ENCODE results near the gene ERCC6.

The ERCC6 gene

DNA sequence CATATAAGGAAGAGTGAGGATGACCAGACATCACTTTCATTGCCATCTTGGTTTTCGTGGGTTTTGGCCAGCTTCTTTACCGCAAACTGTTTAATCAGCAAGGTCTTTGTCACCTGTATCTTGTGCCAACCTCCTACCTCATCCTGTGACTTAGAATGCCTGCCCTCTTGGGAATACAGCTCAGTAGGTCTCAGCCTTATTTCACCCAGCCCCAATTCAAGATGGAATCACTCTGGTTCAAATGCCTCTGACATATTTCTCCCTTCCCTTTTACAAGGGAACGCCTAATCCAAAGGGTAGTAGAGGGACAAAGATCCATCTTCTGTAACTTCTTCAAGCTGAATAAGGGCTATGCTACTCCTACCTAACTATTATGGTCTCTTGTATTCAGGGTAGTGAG, 4.7 kb upstream of the ERCC6 start:
- no peak for DNase-seq

GRCh38 chr10:49542353-49542752, 3.4 kb upstream of the ERCC6 start:
- no peak for DNase-seq

DNA sequence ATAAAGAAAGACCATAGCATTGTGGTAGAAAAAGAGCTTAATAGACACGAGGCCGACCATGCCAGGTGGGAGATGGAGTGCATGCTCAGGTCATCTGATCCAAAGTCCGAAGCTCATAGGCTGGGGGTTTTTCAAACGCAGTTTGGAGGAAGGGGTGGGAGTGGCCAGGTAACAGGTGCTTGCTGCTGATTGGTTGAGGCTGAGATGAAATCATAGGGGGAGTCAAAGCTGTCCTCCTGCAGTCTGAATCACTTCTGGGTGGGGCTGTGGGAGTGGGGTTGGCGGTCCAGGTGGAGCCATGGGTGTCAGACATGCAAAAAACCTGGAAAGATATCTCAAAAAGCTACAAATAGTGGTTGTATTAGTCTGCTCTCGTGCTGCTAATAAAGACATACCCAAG, 2.8 kb upstream of the ERCC6 start:
- DNase-seq, result no peak

DNA sequence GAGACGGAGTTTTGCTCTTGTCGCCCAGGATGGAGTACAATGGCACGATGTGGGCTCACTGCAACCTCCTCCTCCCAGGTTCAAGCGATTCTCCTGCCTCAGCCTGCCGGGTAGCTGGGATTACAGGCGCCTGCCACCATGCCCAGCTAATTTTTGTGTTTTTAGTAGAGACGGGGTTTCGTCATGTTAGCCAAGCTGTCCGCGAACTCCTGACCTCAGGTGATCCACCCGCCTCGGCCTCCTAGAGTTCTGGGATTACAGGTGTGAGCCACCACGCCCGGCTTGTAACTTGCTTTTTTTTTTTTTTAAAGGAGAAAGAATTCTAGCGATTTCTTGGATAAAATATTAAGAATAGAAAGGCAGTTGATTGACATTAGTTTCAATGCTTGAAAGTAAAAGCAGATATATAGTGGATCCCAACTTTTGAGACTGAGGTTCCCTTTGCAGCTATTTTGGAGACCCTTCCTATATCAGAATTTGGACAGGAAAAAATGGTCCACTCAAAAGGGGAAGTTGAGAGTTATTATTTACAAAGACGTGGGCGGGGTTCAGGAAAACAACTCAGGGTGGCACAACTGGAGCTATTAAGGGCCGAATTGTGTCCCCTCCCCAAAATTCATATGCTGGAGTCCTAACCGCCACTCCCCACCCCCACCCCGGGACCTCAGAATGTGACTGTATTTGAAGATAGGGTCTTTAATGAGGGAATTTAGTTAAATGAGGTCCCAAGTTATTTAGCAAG, 1.3 kb upstream of the ERCC6 start:
- no peak for DNase-seq

DNA sequence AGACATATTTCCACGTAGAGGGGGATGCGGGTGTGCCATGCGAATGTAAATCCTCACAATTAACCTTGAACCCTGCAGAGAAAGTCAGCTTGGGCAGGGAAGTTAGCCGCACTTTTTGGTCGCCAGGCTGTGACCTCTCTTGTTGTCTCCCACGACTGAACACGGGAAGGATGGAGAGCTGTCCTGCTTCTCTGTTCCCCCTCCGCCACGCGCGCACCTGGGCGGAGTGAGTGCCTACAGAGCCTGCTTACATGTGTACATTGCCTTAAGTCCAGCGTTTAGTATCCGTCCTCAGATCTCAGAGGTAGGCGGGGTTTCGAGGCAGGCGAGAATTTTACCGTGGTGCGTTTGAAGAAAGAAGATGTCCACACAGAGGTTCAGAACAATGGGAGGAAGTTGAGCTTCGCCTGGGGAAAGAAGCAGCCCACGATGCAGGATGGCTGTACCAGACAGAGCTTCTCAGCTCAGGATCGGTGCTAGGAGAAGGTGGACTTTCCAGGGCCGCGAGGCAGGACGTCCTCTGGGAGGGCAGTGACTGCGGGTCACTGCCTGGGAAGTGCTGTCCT, 482 bp upstream of the ERCC6 start:
- peak in 1 of 2 experiments; percentile 38 for DNase-seq

GRCh38 chr10:49534670-49535381, 4.1 kb downstream of the ERCC6 start:
- DNase-seq, result peak in 1 of 2 experiments; percentile 2

DNA sequence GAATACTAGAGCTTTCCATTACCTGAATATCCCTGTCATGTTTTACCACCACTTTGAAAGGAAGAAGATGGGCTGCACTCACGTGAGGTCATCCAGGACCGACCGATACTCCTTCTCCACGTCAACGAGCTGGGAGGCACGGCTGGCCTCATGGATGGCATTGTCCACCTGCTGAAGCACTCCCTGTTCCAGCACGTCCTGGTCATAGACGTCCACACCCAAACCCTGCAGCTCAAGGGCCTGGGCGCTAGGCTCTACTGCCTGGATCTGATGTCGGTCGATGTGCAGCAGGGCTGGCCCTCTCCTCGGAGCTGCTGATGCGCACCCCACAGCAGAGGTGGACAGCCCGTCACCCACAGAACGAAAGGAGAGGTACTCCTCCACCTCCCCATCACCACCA, 6.5 kb downstream of the ERCC6 start:
- no peak for DNase-seq

GRCh38 chr10:49528977-49529506, 9.9 kb downstream of the ERCC6 start:
- DNase-seq, result no peak

DNA sequence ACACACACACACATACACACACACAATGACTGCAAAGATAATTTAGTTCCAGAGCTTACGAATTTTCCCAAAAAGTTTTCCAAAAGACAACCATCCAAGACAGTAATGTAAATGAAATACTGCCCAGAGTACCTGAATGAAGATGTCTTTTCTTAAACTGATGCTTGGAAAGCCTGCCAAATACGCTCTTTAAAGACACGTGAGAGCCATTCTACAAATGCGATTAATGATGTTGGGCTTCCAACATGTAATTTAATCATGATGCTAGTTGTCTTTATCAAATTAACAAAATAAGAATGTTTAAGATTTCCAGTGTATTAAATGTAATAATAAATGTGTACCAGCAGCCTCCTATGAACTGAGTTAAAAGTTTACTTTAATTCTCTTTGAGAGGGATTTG, 11.1 kb downstream of the ERCC6 start:
- no peak for DNase-seq

DNA sequence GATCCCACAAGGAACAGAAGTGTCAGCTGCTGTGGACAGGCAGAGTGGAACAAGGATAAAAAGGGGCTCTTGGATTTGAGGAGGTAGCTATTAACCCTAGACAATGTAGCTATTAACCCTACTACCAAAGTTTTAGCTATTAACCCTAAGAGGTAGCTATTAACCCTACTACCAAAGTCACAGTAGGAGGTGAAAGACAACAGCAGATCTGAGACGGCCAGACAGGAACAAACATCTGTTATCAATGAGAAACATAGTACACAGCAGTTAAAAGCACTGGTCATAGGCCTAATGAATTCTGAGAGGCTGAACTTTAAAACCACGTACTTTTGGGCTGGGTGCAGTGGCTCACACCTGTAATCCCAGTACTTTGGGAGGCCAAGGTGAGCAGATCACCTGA, 11.9 kb downstream of the ERCC6 start:
- no peak for DNase-seq

DNA sequence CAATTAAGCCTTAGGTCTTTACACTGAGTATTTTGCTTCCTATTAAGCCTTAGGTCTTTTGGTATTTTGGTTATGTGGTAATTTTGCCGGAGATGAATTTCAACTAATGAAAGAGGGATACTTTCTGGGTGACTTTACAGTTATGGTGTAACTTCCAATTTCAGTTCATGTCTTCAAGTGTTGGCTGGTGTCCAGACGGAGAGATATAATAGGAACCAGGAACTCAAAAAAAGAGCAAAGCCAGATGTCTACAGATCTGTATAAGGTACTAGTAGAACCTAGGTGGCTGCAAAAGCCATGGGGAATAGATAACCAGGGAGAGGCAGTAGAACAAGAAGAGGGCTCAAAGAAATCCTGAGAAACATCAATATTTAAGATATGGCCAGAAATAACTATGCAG, 12.3 kb downstream of the ERCC6 start:
- DNase-seq, result no peak

DNA sequence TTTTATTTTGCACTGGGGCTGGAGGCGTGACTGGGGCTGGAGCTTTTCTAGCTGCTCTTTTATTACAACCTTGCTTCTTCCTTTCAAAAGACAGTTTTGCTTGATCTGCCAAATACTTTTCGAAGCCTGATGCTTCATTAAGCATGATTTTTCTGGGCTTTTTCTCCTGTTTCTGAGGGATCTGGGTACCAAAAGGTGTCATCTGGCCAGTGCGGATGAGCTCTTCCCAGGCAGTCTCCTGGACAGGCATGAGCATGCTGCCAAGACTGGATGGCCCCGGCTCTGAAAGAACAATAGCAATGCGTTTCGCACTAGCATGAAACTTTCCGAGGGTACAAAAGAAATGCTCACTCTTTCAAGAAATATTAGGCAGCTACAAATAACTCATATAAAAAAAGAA, 14.4 kb downstream of the ERCC6 start:
- DNase-seq, result no peak

DNA sequence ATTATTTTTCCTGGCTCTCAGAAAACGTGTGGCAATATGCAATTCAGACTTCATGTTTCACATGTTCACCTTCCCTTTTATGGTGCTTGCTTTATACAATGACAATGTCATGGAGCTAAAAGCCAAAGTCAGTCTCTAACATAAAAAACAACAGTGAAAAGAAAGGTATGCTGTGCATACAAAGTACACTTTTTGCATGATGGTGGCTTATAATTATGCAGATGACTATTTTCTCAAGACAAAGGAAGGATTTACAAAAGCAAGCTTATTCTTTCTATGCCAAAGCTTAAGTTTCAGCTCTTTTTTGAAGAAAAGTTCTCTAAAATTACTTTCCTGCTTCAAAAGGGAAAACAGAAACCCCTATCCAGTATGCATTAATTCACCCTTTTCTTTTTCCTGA, 15.6 kb downstream of the ERCC6 start:
- no peak for DNase-seq

DNA sequence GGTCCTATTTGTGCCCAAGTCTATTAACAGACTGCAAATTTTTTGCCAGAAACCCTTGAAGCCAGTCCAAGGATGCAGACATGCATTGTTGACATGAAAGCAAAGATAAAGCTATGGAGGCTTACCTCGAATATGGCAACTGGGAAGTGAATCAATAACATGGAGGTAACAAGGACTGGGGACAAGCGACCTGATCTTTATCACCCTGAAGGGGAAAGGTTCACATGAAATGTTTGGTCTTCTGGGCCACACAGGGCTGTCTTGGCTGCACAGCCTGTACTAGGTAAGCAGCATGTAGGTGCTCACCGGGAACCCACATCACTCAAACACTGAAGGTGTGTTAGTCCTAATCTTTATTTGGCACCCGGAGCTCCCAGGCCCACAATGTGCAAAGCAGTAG, 17.9 kb downstream of the ERCC6 start:
- DNase-seq, result no peak

DNA sequence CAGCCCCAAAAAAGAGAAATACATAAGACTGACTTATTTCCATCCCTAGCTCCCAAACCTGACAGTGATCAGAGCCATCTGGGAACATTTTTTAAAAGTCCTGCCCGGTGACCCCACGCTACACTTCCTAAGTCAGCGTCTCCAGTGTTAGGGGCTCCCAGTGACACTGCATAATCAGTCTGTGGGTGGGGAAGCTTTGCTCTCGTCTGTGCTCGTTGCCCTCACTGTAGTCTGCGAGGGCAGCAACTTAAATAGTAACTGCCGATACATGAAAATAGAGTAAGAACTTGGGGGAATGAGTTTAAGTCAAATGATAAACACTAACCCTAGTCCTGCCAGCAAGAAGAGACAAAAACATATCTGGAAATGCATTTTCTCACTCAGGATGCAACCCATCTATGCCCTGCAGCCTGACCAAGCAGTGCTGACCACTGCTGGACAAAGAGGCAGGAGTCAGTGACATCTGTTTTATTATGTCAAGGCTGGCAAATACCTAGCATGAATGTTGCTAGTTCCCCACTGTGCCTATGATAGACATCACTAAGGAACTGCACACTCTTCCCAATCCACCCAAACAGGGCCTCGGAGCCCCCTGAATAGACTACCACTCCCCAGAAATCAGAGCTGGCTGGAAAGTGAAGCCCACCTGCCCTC, 18.7 kb downstream of the ERCC6 start:
- no peak for DNase-seq

DNA sequence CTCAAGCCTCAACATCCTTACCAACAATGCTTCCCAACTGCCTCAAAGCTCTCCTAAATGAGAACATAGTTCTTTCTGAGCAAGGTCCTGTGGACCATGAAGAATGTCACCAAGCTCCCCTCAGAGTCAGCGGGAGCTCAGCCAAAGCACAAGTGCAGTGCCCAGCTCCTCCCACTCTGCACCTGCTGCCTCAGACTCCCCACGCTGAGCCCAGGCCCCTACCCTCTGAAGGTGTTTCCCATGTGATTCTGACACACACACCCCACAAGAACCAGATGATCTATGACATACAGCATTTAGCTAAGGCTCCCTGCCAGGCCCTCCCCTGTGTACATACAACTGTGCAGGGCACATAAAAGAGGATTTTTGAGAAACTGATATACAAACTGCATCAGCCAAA, 19.2 kb downstream of the ERCC6 start:
- no peak for DNase-seq

GRCh38 chr10:49518982-49519578, 19.8 kb downstream of the ERCC6 start:
- peak in 1 of 2 experiments; percentile 54 for DNase-seq

- no peak for DNase-seq
Measured at GRCh38 chr10:49518566-49518965, 20.4 kb downstream of the ERCC6 start.

DNA sequence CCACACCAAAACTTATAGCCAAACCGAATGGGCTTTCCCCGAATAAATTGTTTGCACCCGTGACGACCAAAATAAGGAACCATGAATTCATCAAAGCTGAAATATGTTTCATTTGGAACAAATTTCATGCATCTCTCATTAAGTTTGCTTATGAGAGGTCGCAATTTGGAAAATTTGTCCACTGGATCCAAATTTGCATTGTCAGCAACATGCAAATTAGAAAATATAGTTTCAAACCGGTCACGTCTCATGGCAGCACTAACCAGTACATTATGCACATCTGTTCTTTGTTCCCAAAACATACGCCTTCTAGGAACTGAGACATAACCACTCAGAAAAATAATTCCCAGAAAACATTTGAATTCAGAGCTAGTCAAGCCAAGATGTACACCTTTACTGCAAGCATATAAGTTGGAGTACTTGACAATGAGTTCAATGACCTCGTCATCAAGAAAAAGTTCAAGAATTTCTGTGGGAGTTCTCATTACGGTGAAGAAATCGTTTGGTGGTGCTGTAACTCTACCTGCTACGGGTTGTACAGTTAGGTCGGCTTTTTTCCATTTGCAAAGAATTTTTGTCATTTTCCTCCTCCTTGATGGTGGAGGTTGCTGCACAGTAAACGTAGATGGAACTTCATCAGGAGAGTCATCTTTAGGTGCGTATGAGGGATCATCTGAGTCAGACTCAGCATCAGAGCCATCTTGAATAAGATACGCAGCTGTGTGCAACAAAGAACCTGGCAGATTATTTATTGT, 22.5 kb downstream of the ERCC6 start:
- peak in 1 of 2 experiments; percentile 21 for DNase-seq

DNA sequence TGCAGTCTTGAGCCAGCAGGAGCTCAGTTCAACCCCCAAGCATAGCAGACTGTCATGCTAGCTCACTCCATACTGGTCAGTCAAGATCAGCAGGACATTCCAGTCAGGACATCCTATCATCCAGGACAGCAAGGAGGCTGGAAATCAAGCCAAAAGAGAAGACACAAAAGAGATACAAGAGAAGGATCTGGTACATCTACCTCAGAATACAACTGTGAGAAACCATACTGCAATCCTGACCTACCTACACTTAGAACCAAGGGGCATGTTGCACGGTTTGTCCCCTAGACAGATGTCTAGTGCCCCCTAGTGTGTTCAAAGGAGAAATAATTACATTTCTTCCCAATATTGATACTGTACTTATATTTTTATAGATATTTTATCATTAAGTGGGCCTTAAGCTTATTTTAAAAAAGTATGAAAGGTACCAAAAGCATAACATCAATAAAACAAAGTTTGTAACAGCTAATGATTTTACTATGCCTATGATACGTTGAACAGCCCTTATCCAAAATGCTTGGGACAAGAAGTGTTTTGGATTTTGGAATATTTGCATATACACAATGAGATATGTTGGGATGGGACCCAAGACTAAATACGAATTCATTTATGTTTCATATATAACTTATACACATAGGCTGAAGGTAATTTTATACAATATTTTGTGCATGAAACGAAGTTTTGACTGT, 26.7 kb downstream of the ERCC6 start:
- peak in 1 of 2 experiments; percentile 43 for DNase-seq

- no peak for DNase-seq
Measured at GRCh38 chr10:49509771-49510303, 29.1 kb downstream of the ERCC6 start.

Data from NCI-H526 (cell line).